Endothelial cell of umbilical vein (primary cell): ENCODE data around the gene PAXX. TPM values are rescaled to one million over a fixed set of nuclear protein-coding genes. Genes with fewer than 3 reads are reported as not detected.

Experiments used
- BruUV-seq: library from RNA; stranded (reverse); fragments of 400-500 nt; replicated peaks from 2 replicates; lab custom pipeline; 2021; lab: Mats Ljungman, UMichigan
- CTCF ChIA-PET: fragments of 300-600, 350-600 bp; sonication (Branson Sonifier 250); formaldehyde crosslinking; loops from one replicate; lab custom pipeline; 2021; ENCODE audit warnings: antibody characterized with exemption, inconsistent platforms; lab: Charles Lee
- POLR2A ChIA-PET: fragments of 300-600, 350-600 bp; sonication (Branson Sonifier 250); formaldehyde crosslinking; loops from one replicate; lab custom pipeline; 2021; ENCODE audit warnings: antibody characterized with exemption, inconsistent platforms; lab: Charles Lee
- DNase-seq: peaks from one replicate; pipeline ENCODE4 v3.0.0-alpha.2; 2011; ENCODE audit warnings: low read depth, low spot score
- FAIRE-seq: peaks from 2 replicates; lab custom pipeline; 2011; peaks lifted over from hg19 to GRCh38; lab: Jason Lieb, UNC
- H2AFZ ChIP-seq: 2 replicates; pipeline ENCODE4 v1.6.0; 2012; ENCODE audit warnings: low read depth, low read length, control low read depth, inconsistent platforms
- H3K27ac ChIP-seq: 2 replicates; pipeline ENCODE4 v1.5.1; 2011; ENCODE audit warnings: low read depth, mild to moderate bottlenecking, control low read depth, low read length, moderate library complexity; ENCODE audit not compliant: insufficient read depth
- H3K27me3 ChIP-seq, 2 experiments: 2 replicates each; pipeline versions ENCODE4 v1.6.0 to v1.6.1; 2011; ENCODE audit warnings: low read length in 2 of 2, mixed read lengths in 1 of 2; ENCODE audit not compliant: control insufficient read depth in 2 of 2, insufficient read depth in 2 of 2
- H3K36me3 ChIP-seq, 2 experiments: 2 replicates in 1 of 2; 3 replicates in 1 of 2; pipeline ENCODE4 v1.5.1; 2011; ENCODE audit warnings: low read length in 2 of 2, mild to moderate bottlenecking in 1 of 2, moderate library complexity in 1 of 2; ENCODE audit not compliant: control insufficient read depth in 2 of 2, insufficient read depth in 2 of 2; ENCODE audit errors: extremely low read depth in 1 of 2
- H3K4me1 ChIP-seq: 3 replicates; pipeline ENCODE4 v1.5.1; 2011; ENCODE audit warnings: mild to moderate bottlenecking, low read length; ENCODE audit not compliant: control insufficient read depth, insufficient read depth; ENCODE audit errors: extremely low read depth
- H3K4me2 ChIP-seq: 2 replicates; pipeline ENCODE4 v1.6.1; 2011; ENCODE audit warnings: low read length, control low read depth, mixed read lengths; ENCODE audit not compliant: insufficient read depth
- H3K4me3 ChIP-seq, 3 experiments: fragments of 200-600 bp in 1 of 3; sonication (generic), shearing (Covaris generic) in 1 of 3; replicated peaks in 1 of 3; 2 replicates each; pipeline ENCODE4 v1.5.1; 2011 to 2016; ENCODE audit warnings: control low read depth in 3 of 3, low read length in 3 of 3, mild to moderate bottlenecking in 2 of 3, inconsistent platforms in 1 of 3, low read depth in 1 of 3, moderate library complexity in 1 of 3; ENCODE audit not compliant: insufficient read depth in 1 of 3
- H3K79me2 ChIP-seq: 2 replicates; pipeline ENCODE4 v1.6.0; 2012; ENCODE audit warnings: low read length, inconsistent platforms; ENCODE audit not compliant: control insufficient read depth, insufficient read depth
- H3K9ac ChIP-seq: replicated peaks from 2 replicates; pipeline ENCODE3; 2011; ENCODE audit warnings: low read length, control low read depth; ENCODE audit not compliant: insufficient read depth; ENCODE audit errors: extremely low read depth
- H3K9me1 ChIP-seq: replicated peaks from 3 replicates; pipeline ENCODE4 v1.6.0; 2011; ENCODE audit warnings: mild to moderate bottlenecking, low read length; ENCODE audit not compliant: control insufficient read depth, insufficient read depth; ENCODE audit errors: extremely low read depth
- H3K9me3 ChIP-seq: replicated peaks from 2 replicates; pipeline ENCODE4 v1.5.1; 2012; ENCODE audit warnings: low read length, inconsistent platforms; ENCODE audit not compliant: control insufficient read depth, insufficient read depth
- H4K20me1 ChIP-seq: replicated peaks from 2 replicates; pipeline ENCODE3; 2011; ENCODE audit warnings: mild to moderate bottlenecking, low read length; ENCODE audit not compliant: control insufficient read depth, insufficient read depth; ENCODE audit errors: extremely low read depth
- CTCF ChIP-seq, 2 donors: IDR thresholded peaks; 1 replicate in 1 of 2; 2 replicates in 1 of 2; pipeline ENCODE4 v1.5.1; 2011; ENCODE audit warnings: low read length in 2 of 2, mild to moderate bottlenecking in 2 of 2, moderate library complexity in 2 of 2, control low read depth in 1 of 2, inconsistent platforms in 1 of 2, low read depth in 1 of 2; ENCODE audit not compliant: insufficient read depth in 1 of 2; ENCODE audit errors: extremely low read depth in 1 of 2
- EZH2 ChIP-seq: IDR thresholded peaks from 2 replicates; pipeline ENCODE4 v1.6.1; 2012; ENCODE audit warnings: borderline replicate concordance, low read depth, mild to moderate bottlenecking, moderate library complexity, low read length, inconsistent platforms; ENCODE audit not compliant: severe bottlenecking
- FOS ChIP-seq: IDR thresholded peaks from 2 replicates; pipeline ENCODE4 v1.6.1; 2011; ENCODE audit warnings: mild to moderate bottlenecking, low read length, moderate library complexity, borderline replicate concordance; ENCODE audit not compliant: insufficient read depth
- GATA2 ChIP-seq: IDR thresholded peaks from 2 replicates; pipeline ENCODE4 v1.7.0; 2011; ENCODE audit warnings: low read depth, mild to moderate bottlenecking, moderate library complexity, mixed read lengths, low read length; ENCODE audit not compliant: insufficient read length, insufficient read depth
- JUN ChIP-seq: IDR thresholded peaks from 2 replicates; pipeline ENCODE4 v1.6.1; 2011; ENCODE audit warnings: borderline replicate concordance, low read depth; ENCODE audit not compliant: insufficient read length, insufficient read depth
- MAX ChIP-seq: IDR thresholded peaks from 2 replicates; pipeline ENCODE4 v1.6.1; 2011; ENCODE audit not compliant: insufficient read depth, insufficient read length
- MYC ChIP-seq: IDR thresholded peaks from one replicate; pipeline ENCODE4 v1.6.1; 2011; ENCODE audit warnings: mild to moderate bottlenecking, low read depth, low read length
- POLR2A ChIP-seq: IDR thresholded peaks from 2 replicates; pipeline ENCODE4 v1.6.1; 2012; ENCODE audit warnings: low read depth, mild to moderate bottlenecking, control low read depth, low read length
- POLR2AphosphoS5 ChIP-seq: IDR thresholded peaks from 2 replicates; pipeline ENCODE4 v1.6.1; 2012; ENCODE audit warnings: low read depth, mild to moderate bottlenecking, control low read depth, low read length, moderate library complexity; ENCODE audit not compliant: insufficient read depth
- dilution Hi-C: fragments of 300-500 bp; cut with MboI; formaldehyde crosslinking; loops from one replicate; pipeline ENCODE4 v1.15.0; 2019; ENCODE audit warnings: low sequenced_read_pairs; ENCODE audit not compliant: extremely low pct_ligation_motif_present
- intact Hi-C: fragments of 100-400 bp; cut with micrococcal nuclease; formaldehyde crosslinking; loops from one replicate; pipeline ENCODE4 v1.10.0; 2022
- polyA plus RNA-seq, 4 experiments: library from polyadenylated mRNA; depleted of rRNA in 3 of 4; stranded (reverse) in 3 of 4; unstranded in 1 of 4; fragments of >200 nt; gene quantifications; 2 replicates each; pipeline versions ENCODE4 v1.2.1 to v1.2.3, GENCODE V29; 2011 to 2012; ENCODE audit warnings: missing spikeins in 1 of 4
- total RNA-seq: library from RNA; stranded (reverse); gene quantifications from 2 replicates; pipeline ENCODE4 v1.2.3, GENCODE V29; 2021

The PAXX gene
- total and polyA plus RNA-seq, 2 donors (not counting 3 experiments of a cell fraction or from before 2014, with no cell fraction given): 34.0 to 35.0 TPM

GRCh38 chr9:137023583-137023991 lies 31.4 kb downstream of the PAXX start:
- H3K4me3 ChIP-seq: no peak overlapping the region
- intact Hi-C loops: no loop called here
- H3K9me1 ChIP-seq: no peaks in the 10 kb centered on the region
- no peak for TF ChIP-seq MYC
- no peak for TF ChIP-seq JUN
- no peak for TF ChIP-seq EZH2
- no peak for TF ChIP-seq POLR2AphosphoS5
- no peak for TF ChIP-seq CTCF (IDR thresholded peaks at IDR 0.05; ENCODE audit: extremely low read depth in 1 of 2, insufficient read depth in 1 of 2, low read depth in 1 of 2, low read length in 2 of 2)
- no peak for TF ChIP-seq GATA2
- TF ChIP-seq MAX: no peak
- no peak for TF ChIP-seq POLR2A
- TF ChIP-seq FOS: no peak
- DNase-seq (no peak), FAIRE-seq (no peak)
- no peak overlapping the region for H3K4me2 ChIP-seq
- ChIA-PET POLR2A (no interaction called here), CTCF (interaction anchor here (1.3 kb wide), 1 partner anchor 12 kb away, joined by 3 read pairs; no protein-coding TSS in a partner anchor)
- H2AFZ ChIP-seq: no peak overlapping the region
- H3K4me1 ChIP-seq: peaks cover 7% of the 10 kb centered on the region
- dilution Hi-C loops: no loop called here
- H3K9ac ChIP-seq: no peak overlapping the region
- no peaks in the 10 kb centered on the region for H3K36me3 ChIP-seq
- H3K79me2 ChIP-seq: no peaks in the 10 kb centered on the region
- no peaks in the 10 kb centered on the region for H3K9me3 ChIP-seq
- no peaks in the 10 kb centered on the region for H3K27me3 ChIP-seq
- no peaks in the 10 kb centered on the region for H4K20me1 ChIP-seq
- no TSS peak for BruUV-seq
- H3K27ac ChIP-seq: no peak overlapping the region
